Astrocyte (in vitro differentiated cells and primary cell): ENCODE measurements around the gene ARHGAP19.

ENCODE experiments used
- EZH2 ChIP-seq: IDR thresholded peaks from 2 replicates; pipeline ENCODE4 v1.6.1; 2012; ENCODE audit warnings: mild to moderate bottlenecking, low read length, inconsistent platforms; ENCODE audit not compliant: insufficient read depth
- TF ChIP-seq, protein P1 (sequence below): IDR thresholded peaks from 2 replicates; pipeline ENCODE4 v1.5.1; 2011; ENCODE audit warnings: low read depth, mild to moderate bottlenecking, inconsistent platforms, low read length, moderate library complexity; ENCODE audit not compliant: insufficient read depth

DNA sequence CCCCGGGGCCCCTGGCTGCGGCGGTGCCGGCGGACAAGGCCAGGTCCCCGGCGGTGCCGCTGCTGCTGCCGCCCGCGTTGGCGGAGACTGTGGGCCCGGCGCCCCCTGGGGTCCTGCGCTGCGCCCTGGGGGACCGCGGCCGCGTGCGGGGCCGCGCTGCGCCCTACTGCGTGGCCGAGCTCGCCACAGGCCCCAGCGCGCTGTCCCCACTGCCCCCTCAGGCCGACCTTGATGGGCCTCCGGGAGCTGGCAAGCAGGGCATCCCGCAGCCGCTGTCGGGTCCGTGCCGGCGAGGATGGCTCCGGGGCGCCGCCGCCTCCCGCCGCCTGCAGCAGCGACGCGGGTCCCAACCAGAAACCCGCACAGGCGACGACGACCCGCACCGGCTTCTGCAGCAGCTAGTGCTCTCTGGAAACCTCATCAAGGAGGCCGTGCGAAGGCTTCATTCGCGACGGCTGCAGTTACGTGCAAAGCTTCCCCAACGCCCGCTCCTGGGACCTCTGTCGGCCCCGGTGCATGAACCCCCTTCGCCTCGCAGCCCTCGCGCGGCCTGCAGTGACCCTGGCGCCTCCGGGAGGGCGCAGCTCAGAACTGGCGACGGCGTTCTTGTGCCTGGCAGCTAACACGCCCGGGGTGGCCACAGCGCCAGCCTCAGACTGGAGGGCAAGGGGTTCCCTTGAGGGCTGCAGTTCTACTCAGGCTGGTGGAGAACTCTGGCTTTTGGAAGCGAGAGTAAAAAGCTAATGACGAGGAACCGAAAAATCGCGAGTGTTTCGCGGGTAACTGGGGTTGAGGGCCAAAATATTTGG lies 27.4 kb upstream of the ARHGAP19 start:
- TF ChIP-seq, protein P1, sequence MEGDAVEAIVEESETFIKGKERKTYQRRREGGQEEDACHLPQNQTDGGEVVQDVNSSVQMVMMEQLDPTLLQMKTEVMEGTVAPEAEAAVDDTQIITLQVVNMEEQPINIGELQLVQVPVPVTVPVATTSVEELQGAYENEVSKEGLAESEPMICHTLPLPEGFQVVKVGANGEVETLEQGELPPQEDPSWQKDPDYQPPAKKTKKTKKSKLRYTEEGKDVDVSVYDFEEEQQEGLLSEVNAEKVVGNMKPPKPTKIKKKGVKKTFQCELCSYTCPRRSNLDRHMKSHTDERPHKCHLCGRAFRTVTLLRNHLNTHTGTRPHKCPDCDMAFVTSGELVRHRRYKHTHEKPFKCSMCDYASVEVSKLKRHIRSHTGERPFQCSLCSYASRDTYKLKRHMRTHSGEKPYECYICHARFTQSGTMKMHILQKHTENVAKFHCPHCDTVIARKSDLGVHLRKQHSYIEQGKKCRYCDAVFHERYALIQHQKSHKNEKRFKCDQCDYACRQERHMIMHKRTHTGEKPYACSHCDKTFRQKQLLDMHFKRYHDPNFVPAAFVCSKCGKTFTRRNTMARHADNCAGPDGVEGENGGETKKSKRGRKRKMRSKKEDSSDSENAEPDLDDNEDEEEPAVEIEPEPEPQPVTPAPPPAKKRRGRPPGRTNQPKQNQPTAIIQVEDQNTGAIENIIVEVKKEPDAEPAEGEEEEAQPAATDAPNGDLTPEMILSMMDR, result no peak
- TF ChIP-seq EZH2, result peak; percentile 78
